HG02943 (cell line): ENCODE measurements around the gene CCDC93.

ENCODE experiments used
- ATAC-seq: cut with Tn5 transposase; IDR thresholded peaks from one replicate; pipeline ENCODE4 v1.9.1; 2021; ENCODE audit warnings: mild to moderate bottlenecking, low read depth, moderate library complexity; ENCODE audit not compliant: unreplicated experiment

CCDC93 gene, protein sequence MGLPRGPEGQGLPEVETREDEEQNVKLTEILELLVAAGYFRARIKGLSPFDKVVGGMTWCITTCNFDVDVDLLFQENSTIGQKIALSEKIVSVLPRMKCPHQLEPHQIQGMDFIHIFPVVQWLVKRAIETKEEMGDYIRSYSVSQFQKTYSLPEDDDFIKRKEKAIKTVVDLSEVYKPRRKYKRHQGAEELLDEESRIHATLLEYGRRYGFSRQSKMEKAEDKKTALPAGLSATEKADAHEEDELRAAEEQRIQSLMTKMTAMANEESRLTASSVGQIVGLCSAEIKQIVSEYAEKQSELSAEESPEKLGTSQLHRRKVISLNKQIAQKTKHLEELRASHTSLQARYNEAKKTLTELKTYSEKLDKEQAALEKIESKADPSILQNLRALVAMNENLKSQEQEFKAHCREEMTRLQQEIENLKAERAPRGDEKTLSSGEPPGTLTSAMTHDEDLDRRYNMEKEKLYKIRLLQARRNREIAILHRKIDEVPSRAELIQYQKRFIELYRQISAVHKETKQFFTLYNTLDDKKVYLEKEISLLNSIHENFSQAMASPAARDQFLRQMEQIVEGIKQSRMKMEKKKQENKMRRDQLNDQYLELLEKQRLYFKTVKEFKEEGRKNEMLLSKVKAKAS

DNA sequence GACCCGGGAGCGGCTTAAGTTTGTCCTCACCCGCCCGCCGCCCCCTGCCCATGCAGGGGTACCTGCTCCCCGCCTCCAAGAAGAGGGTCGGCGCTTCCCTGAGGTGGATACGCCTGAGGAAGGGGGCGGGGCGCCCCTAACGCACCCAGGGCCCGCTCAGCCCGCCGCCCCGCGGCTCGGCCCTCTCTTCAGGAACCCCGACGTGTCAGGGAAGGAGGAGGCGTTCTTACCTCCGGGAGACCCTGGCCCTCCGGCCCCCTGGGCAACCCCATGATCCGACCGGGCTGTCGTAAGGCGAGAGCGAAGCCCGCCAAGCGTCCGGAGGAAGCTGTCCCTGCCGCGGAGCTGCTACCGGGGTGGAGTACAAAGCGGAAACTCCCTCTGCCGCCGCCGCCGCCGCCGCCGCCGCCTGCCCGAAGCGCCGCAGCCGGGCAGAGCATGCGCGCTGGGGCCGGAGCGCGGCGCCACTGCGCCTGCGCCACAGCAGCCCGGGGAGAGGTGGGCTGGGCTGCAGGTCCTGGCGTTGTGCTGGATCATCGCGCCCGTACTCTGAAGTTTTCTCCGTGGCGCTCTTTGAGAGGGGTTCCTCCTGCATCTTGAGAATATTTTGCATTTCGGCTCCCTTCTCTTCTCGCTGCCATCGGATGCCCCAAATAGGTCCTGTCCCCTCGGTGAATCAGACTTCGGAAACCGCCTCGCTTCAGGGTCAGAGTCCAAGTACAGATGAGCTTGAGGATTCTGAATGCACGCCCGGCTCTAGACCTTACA, at the start of gene CCDC93:
TSS of gene CCDC93 (minus strand) at position 347 of the 768 bp plus-strand sequence. CDS start at position 272, 75 bp downstream.
- ATAC-seq, result peak; percentile 89

DNA sequence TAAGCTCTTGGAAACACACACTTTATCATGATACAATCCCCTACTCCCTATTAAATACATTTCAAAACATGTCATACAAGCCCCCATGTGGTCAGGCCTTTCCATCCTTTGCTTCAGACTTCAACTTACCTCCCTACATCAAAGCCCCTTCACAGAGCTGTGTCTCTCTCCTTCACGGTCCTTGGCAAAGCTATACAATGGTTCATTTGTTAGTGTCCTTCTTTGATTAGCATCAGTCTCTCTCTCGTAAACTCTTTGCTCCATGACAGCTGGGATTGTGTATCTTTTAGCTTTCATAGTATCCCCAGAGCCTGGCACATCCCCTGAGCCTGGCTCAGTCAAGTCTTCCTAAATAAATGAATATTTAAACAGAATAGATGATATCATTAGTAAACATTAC, 48.8 kb upstream of the CCDC93 start:
- no peak for ATAC-seq

DNA sequence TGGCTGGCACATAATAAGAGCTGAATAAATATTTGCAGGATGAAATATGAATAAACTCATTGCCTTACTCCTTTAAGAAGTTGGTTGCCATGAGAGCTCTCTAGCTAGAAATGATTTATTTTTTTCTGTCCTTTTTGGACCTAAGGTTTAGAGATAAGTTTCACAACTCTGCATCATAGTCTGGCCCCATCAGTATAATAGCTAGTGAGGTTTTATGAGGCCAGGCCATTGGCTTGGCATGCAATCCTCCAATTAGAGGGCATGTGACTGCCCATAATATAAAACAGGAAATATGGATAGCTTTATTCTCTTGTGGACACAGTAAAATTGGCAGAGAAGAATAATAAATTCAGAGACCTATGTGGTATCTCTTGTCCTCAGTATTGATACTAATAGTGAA, 48.2 kb upstream of the CCDC93 start:
- no peak for ATAC-seq

DNA sequence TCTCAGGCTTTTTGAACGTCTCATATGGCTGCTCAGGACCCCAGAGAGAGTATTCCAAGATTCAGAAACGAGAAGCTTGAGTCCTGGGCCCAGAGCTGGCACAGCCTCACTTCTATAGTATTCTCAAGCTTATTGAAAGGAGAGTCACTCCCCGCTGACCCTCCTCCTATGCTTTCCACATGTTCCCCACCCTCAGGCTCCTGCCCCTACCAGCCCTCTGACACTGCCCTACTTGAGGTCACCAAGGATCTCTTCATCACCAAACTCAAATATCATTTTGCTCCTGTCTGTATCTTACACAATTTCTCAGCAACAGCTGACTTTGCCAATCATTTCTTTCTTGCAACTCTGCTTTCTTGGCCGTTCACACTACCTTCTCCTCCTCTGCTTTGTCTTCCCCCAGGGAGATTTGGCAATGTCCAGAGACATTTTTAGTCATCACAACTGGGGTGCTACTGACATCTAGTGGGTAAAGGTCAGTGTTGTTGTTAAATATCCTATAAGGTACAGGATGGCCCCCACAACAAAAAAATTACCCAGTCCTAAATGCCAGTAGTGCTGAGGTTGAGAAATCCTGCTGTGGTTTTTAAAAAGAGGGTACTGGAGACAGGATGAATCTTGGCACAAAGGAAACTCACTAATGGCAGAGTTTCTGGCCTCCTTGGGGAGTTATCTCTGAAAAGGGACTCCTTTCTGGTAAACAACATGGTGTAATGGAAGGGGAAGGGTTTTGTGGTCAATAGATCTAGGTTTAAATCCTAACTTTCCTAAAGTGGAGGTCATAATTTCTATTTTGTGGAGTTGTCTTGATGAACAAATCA, 47.5 kb upstream of the CCDC93 start:
- ATAC-seq, result peak; percentile 67

DNA sequence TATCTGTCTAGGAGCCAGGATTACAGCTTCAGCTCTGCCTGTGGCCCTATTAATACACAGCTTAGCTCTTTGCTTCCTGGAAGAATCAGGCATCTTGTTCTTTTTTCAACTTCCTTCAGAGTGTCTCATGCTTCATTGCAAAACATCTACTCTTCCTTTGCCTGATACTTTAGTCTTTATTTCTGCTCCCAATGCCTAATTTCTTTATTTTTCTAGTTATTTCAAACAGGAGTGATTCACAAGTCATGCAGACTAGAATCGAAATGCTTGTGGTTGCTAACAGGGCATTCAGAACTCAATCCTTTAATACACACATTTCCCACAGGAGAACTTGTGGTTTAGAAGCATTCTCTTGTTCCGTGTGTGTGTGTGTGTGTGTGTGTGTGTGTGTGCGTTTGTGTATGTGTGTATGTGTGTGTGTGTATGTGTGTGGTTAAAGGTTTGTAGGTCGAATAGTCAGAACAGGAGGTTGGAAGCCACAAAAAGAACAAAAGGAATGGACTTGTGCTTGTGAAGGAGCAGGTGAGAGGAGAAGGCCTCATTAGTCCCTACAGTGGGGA, 46.1 kb upstream of the CCDC93 start:
- no peak for ATAC-seq

DNA sequence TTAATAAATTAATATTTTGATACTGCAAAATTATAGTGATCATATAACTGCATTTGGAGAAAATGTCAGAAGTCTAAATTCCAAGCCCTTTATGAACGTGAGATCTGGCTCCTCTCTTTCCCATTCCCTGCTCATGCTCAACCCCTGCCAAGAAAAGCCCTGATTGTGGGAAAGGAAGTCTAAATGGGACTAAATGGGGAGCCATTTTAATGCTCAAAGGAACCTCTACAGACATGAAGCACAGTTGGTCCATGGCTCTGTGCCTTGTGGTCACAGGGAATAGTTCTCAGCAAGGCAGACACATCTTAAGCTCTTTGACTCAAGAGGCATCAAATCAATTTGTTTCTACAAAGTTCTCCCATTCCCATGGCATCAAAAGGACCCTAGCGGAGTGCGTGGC, 45.1 kb upstream of the CCDC93 start:
- ATAC-seq, result no peak

DNA sequence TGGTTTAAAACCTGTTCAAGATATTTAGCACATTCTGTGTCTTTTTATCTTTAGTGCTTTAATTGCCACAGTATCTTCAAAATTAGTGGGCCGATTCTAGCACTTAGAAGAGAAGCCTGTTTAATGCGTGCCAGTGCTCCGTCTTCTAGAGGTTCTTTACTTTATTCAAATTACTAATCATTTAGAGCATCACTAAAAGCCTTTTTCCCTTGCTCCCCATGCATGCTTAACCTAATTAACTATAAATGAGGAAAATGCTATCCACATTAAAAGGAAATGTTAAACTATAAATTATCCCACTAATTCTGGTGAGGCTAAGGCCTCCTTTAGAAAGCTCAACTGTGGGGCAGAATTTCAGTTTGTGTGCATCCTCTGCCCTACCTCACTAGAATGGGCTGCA, 42.9 kb upstream of the CCDC93 start:
- no peak for ATAC-seq

DNA sequence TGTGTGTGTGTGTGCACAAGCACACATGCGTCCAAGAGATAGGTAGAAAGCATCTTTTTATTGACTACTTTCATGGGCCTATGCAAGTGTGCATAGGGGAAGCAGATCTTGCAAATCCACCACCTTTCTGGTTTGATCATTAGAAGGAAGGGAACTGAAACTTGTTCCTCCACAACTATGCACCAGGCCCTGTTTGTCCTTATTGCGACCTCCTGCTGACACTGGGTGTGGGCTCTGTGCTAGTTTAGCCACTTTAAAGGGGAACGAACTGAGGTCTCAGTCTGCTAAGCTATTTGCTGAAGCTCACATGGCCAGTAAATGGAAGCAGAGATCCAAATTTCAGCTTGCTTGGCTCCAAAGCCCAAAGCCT, 42.3 kb upstream of the CCDC93 start:
- ATAC-seq, result peak; percentile 85

DNA sequence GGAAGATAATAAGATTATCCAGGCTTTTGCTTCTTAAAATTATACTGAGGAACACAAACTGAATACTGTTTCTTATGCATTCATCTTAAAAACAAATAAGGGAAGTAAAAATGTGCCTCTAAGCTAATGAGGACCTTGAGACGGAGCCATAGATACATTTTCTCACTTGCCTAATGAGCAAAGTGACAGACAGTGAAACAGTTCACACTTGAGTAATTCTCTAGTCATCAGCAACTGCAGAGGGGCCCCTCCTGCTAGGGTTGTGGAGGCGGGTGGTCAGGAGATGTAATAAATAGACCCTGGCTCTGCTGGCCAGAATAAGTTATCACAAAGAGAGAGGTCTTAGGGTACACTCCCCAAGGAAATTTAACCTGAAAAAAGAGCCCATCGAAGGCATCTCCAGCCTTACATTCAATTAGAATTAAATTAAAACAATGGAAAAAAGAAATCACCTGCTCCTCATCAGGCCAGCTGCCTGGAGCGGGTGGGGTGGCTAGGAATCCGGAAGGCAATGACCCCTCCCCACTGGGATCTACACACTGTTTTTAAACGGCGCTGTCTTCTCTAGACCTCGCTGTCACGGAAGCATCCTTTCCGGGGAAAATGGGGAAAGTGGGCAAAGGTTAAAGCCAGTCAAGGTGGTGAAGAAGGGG, 41.8 kb upstream of the CCDC93 start:
- peak; percentile 76 for ATAC-seq

DNA sequence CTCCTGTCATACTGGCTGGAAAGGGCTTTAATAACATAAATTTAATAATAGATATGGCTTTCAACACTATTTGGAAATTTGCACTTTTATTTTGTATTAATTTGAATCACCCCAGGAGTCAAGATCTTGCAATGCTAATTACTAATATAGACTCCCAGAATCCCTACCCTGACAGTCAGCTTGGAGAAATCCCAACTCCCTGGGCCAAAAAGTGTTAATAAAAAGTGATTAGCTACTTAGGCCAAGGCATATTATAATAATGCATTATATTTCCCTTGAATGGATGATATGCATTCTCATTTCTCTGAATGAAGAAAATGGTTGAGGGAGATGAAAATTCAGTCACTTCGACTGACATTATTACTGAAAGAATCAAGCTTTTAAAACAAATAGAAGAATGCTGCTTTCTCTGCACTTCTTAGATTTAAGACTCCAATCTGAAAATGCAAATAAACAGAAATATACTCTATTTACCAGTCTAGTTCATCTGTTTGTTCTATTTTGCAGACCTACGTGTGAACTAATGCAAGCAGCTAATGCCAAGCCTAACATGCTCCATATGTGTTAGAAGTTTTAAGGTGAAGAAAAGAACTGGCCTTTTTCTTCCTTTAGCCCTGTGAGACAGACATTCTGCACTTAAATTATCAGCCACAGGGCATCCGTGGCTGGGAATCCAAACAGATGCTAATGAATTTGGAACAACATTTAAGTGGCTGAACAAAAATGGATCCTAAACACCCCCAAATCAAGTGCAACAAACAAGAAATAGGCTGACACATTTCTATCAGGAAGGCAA, 40.5 kb upstream of the CCDC93 start:
- no peak for ATAC-seq

DNA sequence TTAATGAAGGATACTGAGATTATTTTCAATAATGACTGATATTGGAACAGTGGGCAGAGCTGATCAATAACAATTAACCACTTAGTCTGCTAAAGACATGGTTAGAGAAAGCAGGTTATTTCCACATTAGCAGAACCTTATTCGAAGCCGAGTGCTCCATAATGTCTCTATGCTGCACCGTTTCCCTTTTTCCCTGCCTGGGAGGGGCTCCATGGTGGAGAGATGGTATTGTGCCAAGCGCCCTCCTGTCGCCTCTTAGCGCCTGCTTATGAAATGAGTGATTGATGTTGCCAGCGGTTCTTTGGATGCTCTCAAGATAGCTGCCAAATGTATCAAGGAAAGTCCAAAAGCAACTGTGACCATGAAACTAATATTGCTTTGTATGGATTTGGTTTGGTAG, 39.8 kb upstream of the CCDC93 start:
- no peak for ATAC-seq

DNA sequence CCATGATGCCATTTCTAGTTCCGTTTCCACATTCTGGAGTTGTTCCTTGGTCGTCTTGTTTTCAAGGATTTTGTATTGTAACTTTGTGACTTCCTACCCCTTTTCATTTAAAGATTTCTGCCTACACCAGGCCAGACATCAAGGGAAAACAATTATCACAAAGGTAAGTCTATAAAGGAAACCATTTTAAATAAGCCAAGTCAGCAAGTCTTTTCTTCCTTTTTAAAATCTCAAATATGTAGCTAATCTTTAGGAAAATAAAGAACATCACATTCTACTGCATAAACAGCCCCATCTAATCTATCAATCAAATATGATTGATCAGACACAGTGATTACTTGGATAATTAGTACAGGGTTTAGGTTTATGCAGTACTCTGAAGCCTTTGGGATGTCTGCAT, 38.6 kb upstream of the CCDC93 start:
- ATAC-seq, result no peak

DNA sequence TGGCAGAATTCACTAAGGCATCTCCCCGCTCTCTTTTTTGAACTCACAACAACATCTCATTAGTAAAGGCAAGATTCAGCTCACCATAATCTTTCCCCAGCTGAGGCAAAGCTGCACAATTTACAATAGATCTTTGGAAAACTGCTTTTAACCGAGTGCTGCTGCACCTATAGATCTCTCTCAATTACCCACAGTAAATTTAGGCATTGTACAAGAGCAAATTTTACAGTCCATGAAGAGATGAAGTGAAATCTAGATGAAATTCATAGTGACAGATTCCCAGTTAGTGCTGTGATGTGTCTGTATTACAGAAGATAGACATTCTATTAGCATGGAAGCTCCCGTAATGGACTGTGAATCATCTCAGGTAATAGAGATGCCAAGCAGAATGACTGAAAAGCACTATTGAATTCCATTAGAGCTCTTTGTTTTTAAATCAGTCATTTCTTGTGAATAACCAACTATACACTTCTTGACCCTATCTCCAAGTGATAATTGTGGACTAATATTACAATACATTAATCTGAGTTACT, 38.0 kb upstream of the CCDC93 start:
- no peak for ATAC-seq

DNA sequence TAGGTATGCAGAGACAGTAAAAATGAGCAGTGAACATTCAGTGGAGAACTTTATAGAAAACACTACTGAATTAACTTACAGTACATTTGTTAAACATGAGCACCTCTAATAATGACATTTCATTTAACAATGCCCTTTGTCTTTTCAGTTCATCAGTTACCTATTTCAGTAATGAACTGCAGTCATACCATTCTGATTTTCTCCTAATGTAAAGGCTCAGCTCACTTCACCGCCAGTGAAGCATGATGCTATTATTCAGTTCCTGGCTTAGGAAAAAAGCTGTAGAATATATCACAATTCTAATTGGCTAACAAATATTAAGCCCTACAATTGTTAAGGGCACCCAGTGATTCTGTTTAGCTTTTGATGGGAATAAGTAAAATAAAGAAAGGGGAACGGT, 37.1 kb upstream of the CCDC93 start:
- ATAC-seq, result no peak

DNA sequence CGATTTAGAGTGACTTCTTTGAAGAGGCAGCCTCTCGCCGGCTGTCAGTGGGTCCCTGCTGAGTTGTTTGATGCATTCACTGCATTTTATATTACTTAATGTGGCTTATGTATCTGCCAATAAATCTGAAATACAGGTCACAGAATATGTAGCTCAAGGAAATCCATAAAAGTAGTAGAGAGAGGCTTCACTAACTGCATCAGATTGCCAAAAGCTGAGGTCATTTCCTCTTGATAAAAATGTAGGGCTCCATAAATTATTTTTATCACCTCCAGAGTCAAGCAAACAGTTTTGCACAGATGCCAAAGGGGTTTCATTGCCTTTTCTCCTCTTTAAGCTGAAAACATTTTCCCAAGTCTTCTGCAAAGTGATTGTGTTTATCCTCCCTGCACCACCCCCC, 36.5 kb upstream of the CCDC93 start:
- no peak for ATAC-seq

DNA sequence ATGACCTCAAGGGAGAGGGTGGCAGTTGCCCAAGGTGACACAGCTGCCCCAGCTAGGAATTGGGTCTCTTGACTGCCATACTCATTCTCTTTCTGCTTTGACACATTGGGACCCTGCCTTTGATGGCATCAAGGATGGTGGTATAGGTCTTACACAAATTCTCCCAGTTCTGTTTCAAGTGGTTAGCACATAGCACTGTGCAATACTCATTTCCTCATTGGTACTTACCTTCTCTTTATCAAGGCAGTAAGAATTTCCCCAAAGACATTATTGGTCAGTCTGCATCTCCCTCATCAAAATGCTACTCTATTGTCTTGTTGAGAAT, 35.9 kb upstream of the CCDC93 start:
- no peak for ATAC-seq

DNA sequence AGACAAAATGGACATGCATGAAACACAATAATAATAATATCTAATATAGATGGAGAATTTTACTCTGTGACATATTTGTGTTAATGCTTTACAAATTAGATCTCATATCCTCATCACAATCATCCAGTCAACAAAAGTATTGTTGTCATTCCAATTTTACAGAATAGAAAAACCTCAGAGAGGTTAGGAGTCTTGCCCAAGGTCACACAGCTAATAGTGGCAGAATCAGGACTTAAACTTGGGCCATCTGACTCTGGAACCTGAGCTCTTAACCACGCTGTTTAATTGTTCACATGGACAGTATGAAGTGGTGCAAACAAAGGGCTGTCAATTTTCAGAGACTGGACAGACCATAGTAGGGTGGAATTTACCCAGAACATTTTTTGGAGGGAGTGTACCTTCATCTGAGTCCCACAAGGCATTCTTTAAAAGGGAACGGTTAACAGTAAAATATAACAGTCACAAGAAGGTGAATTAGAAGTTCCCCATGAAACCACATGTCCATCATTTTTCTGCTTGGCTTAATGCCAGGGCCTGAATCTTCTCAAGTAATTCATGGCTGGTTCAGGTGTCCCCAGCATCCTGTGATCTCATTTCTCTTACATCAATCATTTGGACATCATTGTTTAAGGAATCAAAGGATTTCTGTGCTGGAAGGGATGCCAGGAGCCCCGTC, 35.4 kb upstream of the CCDC93 start:
- ATAC-seq, result no peak

DNA sequence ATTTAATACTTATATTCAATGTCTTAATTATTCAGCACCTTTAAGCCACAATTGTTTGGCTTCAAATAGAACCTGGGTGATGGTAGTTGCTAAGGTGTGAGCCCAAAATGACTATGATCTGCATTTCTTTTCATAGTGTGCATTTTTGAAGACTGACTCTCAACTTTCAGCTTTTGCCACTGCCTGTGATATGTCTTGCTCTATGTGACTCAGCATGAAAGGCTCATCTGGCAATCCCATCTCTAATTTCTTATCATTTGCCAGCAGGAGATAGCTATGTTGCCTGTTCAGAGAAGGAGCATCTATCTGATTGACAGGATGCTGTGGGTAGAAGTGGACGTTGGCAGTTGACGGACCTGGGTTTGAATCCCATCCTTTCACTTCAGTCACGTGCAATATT, 34.5 kb upstream of the CCDC93 start:
- ATAC-seq, result no peak
